Limb (tissue), 2 donors: Measurements from ENCODE around the gene NPM1.

ENCODE experiments used
- DNase-seq, 2 donors: peaks; one replicate each; pipeline ENCODE4 v3.0.0-alpha.2; 2016; ENCODE audit errors: extremely low spot score in 2 of 2

Gene NPM1

DNA sequence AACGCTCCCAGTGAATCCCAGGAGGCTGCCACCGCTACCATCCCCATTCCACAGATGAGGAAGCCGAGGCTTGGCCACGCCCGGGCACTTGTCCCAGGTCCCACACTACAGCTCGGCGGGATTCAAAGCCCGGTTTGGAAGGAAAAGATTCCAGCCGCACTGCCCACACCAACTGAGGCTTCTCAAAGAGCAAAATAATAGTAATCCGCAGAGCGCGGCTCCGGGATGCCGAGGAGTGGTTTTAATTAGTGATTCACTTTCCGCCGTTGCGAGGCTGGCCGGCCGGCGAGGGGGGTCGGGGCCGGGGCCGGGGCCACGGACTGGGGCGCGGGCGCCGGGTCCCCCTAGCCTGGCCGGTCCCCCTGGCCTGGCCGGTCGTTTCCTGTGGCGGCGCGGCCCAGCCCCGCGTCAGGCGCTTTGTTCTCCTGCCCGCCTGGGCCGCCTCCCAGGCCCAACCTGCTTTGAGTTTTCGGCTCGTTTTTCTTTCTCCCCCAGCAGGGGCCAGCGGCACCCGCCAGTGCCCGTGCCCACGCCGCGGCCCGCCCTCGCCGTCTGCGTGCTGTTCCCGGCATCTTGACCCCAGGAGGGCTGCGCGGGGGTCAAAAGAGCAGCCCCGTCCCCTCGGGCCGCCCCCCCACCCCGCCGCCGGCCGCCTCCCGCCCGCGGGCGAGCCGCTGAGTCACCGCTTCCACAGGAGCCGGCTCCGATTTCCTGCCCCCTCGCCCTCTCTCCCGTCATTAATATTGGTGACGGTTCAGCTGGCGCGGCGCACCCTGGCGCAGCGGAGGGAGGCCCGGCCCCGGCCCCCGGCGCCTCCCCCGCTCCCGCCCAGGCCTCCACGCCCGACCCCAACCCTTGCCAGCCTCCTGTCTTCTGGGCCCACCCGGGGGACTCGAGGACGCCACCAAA is 63.0 kb downstream of the NPM1 start:
- peak; percentile 52 to 78 for DNase-seq

DNA sequence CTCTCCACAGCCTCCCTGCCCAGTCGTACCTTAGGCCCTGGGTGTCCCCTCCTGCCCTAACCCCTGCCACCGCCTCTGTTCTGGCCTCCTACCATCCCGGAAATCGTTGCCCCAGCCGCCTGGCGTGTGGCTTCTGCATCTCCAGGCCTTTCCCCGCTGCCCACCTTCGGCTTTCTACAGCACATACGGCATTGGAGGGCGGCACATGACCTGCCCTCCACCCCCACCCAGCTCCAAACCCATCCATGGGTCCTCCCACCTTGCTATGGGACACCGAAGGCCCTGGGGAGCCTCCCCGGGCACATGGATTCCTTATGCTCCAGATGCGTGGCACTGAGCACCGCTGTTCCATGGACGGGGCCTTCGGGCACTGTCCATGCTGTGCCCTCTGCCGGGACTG is 63.8 kb downstream of the NPM1 start:
- DNase-seq, result no peak

GRCh38 chr5:171453056-171453725 is 65.5 kb downstream of the NPM1 start:
- no peak for DNase-seq

GRCh38 chr5:171453988-171454387 is 66.3 kb downstream of the NPM1 start:
- no peak for DNase-seq

DNA sequence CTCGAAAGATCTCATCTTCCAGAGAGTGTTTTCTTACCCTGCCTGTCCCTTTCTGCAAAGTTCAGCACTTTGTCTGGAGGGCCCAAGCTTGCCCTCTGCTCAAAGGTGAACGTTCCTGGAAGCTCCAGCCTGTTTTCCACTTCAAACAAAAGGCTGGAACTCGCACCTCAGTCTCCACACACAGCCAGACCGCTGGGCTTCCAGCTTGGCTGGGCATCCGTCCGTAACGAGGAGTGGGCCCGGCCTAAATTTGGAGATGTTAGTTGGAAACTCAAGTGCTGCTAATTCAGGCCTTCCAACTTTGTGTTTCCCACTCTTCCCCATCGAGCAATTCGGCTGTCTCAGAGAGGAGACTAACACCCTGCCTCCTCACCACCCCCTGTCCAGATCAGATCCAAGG is 66.9 kb downstream of the NPM1 start:
- no peak for DNase-seq

DNA sequence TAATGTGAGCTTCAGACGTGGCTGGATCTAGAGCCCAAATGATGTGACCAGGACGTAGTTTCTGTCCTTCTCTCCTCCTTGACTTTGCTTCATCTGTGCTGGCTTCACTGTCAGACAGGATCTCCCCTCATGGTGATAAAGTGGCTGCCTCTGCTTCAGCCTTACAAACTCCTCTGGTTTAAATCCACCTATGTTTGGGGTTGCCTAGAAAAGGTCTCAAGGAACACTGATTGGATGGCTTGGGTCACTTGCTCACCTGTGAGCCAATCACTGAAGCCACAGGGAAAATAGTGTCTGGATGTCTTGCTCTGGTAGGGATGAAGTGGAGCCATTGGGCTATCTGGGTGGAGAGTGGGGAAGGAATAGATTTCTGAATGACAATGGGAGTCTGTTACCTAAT is 67.9 kb downstream of the NPM1 start:
- no peak for DNase-seq

DNA sequence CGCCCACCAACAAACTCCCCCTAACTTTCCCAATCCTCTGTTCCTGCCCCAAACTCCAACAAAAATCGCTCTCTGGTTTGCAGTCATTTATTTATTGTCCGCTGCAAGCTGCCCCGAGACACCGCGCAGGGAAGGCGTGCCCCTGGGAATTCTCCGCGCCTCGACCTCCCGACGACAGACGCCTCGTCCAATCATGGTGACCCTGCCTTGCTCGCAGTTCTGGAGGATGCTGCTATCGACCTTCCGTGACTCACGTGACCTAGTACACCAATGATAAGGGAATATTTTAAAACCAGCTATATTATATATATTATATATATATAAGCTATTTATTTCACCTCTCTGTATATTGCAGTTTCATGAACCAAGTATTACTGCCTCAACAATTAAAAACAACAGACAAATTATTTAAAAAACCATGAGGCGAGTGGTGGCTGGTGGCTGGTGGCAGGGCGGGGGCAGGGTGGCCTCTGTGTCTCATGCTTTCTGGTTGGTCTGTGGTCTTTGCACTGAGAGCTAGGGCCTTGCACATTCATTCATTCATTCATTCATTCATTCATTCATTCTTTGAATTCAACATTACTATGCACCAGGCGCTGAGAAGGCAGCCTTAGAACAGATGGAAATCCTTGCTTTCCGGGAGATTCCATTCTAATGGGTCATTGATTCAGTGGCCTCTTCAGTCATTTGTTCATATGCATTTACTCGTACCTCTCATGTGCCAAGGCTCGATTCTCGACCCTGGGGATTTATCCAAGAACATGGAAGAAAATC is 69.7 kb downstream of the NPM1 start:
- DNase-seq, result no peak

DNA sequence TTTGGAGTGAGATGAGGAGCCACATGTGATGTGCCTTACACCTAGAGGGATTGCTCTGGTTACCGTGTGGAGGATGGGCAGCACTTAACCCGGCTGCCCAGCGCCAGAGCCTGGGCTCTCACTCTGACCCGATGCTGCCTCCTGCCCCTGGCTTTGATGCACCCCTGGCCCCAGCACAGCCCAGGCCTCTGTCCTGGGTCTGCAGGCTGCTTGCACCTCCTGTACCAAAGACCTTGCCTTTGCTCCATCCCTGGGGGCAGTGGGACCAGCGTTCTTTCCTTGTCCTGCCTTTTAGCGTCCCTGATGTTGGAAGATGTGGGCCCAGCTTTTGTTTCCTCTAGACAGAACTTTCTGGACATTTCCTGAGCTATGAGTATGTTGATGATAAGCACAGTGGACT is 72.2 kb downstream of the NPM1 start:
- no peak for DNase-seq
